ENCODE data around the gene SUPT5H. TPM values are rescaled to one million over a fixed set of nuclear protein-coding genes. Genes with fewer than 3 reads are reported as not detected.

Gene SUPT5H
- 91.4 and 117 TPM in 2 replicates for total RNA-seq

GRCh38 chr19:39445196-39446111, at the start of gene SUPT5H:
TSS of gene SUPT5H (plus strand) at chr19:39445582. CDS start at chr19:39445891, 309 bp downstream.

GRCh38 chr19:39406656-39407409, 38.5 kb upstream of the SUPT5H start, which contains the start of gene ZFP36:
TSS of gene ZFP36 (plus strand) at chr19:39406847. CDS start at chr19:39406905, 58 bp downstream.

GRCh38 chr19:39412100-39412866, 33.1 kb upstream of the SUPT5H start, which contains the start of gene PLEKHG2:
TSS of gene PLEKHG2 (plus strand) at chr19:39412669. CDS start at chr19:39414087, 1,418 bp downstream.

GRCh38 chr19:39435499-39436349, 9.7 kb upstream of the SUPT5H start, which contains the start of gene RPS16:
TSS of gene RPS16 (minus strand) at chr19:39435949. CDS start at chr19:39435895, 54 bp downstream.

GRCh38 chr19:39480337-39481228, 35.2 kb downstream of the SUPT5H start, which contains the start of gene TIMM50:
TSS of gene TIMM50 (plus strand) at chr19:39480838. CDS start at chr19:39480854, 16 bp downstream.

GRCh38 chr19:39498798-39499642, 53.6 kb downstream of the SUPT5H start, which contains the start of gene DLL3:
TSS of gene DLL3 (plus strand) at chr19:39498947. CDS start at chr19:39498975, 28 bp downstream.

GRCh38 chr19:39514840-39515550, 69.6 kb downstream of the SUPT5H start, which contains the start of gene SELENOV:
TSS of gene SELENOV (plus strand) at chr19:39515139. CDS start at chr19:39515213, 74 bp downstream.

Small RNAs within 50 kb of the gene (small RNA-seq; reads per million reads assigned to genes)
- not detected for gene MIR4530

Other genes with a start within 250 kb of the SUPT5H start
- not detected in 2 replicates for gene NCCRP1, start 248.6 kb upstream of the SUPT5H start, total RNA-seq
- gene SYCN, start 241.3 kb upstream of the SUPT5H start, total RNA-seq = not detected in 2 replicates
- gene IFNL3, start 200.6 kb upstream of the SUPT5H start, total RNA-seq = not detected in 2 replicates
- gene IFNL4, start 196.7 kb upstream of the SUPT5H start, total RNA-seq = not detected in 2 replicates
- not detected in 2 replicates for gene IFNL2, start 177.2 kb upstream of the SUPT5H start, total RNA-seq
- not detected in 2 replicates for gene IFNL1, start 149.2 kb upstream of the SUPT5H start, total RNA-seq
- 0.27 and 0.43 TPM in 2 replicates for gene LRFN1, start 124.7 kb upstream of the SUPT5H start, total RNA-seq
- gene GMFG, start 109.5 kb upstream of the SUPT5H start, total RNA-seq = 23.1 and 41.3 TPM in 2 replicates
- 36.8 and 59.8 TPM in 2 replicates for gene SAMD4B, start 103.2 kb upstream of the SUPT5H start, total RNA-seq
- 28.9 and 33.6 TPM in 2 replicates for gene PAF1, start 54.5 kb upstream of the SUPT5H start, total RNA-seq
- gene MED29, start 54.2 kb upstream of the SUPT5H start, total RNA-seq = 17.4 and 19.6 TPM in 2 replicates
- gene ZFP36, start 38.7 kb upstream of the SUPT5H start, total RNA-seq = 2.5 and 3.2 TPM in 2 replicates
- gene PLEKHG2, start 32.9 kb upstream of the SUPT5H start, total RNA-seq = 20.9 and 27.1 TPM in 2 replicates
- 132 and 183 TPM in 2 replicates for gene RPS16, start 9.6 kb upstream of the SUPT5H start, total RNA-seq
- 69.2 and 79.4 TPM in 2 replicates for gene TIMM50, start 35.3 kb downstream of the SUPT5H start, total RNA-seq
- 0.43 and 0.66 TPM in 2 replicates for gene DLL3, start 53.4 kb downstream of the SUPT5H start, total RNA-seq
- not detected in 2 replicates for gene SELENOV, start 69.6 kb downstream of the SUPT5H start, total RNA-seq
- gene EID2B, start 87.3 kb downstream of the SUPT5H start, total RNA-seq = 3.2 and 4.4 TPM in 2 replicates
- gene EID2, start 94.6 kb downstream of the SUPT5H start, total RNA-seq = 10.8 and 13.1 TPM in 2 replicates
- not detected in 2 replicates for gene LGALS13, start 156.9 kb downstream of the SUPT5H start, total RNA-seq
- not detected in 2 replicates for gene LGALS16, start 210.3 kb downstream of the SUPT5H start, total RNA-seq